Retinal pigment epithelial cell (primary cell): ENCODE data around the gene SLC36A3.
A peak's percentile ranks its signal among the peaks of the same experiment; 100 is the strongest.
"Not testable (repeated sequence)": the region's sequence is repeated elsewhere in the genome, so short reads cannot be mapped to it uniquely, and the experiment has no call there.

ENCODE experiments used
- DNase-seq: peaks from one replicate; pipeline ENCODE4 v3.0.0-alpha.2; 2010; ENCODE audit warnings: low read depth
- H3K4me3 ChIP-seq: 2 replicates; pipeline ENCODE4 v1.5.1; 2011; ENCODE audit warnings: mild to moderate bottlenecking, low read length, control low read depth, moderate library complexity
- CTCF ChIP-seq: conservative IDR thresholded peaks from 2 replicates; pipeline ENCODE4 v1.5.1; 2011; ENCODE audit warnings: low read depth, low read length, control low read depth, inconsistent platforms

SLC36A3 gene

GRCh38 chr5:151239237-151239861 lies 64.2 kb downstream of the SLC36A3 start:
- DNase-seq: no peak
- no peak overlapping the region for H3K4me3 ChIP-seq
- peak; percentile 71 for TF ChIP-seq CTCF

DNA sequence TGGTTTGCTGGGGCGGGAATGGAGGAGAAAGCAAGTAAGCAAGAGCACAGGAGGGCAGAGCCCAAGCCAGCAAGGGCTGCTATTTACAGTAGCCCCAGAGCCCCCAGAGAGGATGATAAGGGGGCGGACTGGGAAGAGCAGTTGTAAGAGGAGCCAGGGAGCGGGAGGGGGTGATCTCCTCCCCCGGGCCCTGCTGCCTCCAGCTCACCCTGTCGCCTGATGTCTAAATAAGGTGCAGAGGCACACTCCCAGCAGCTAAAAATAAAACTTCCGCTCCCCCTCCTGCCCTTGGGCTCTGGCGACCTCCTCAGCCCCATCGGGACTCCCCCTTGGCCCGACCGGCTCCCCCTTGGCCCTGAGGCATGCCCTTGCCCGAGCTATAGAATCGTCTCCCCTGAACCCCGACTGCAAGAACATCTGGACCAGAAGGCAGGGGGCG lies 65.2 kb downstream of the SLC36A3 start:
- DNase-seq: no peak
- no peak for TF ChIP-seq CTCF
- no peak overlapping the region for H3K4me3 ChIP-seq

- H3K4me3 ChIP-seq: no peak overlapping the region
- no peak for DNase-seq
- TF ChIP-seq CTCF: no peak
Measured at GRCh38 chr5:151237685-151238084, 65.9 kb downstream of the SLC36A3 start.

GRCh38 chr5:151236888-151237287 lies 66.7 kb downstream of the SLC36A3 start:
- no peak overlapping the region for H3K4me3 ChIP-seq
- TF ChIP-seq CTCF: no peak
- DNase-seq: no peak

GRCh38 chr5:151235239-151235571 lies 68.4 kb downstream of the SLC36A3 start:
- H3K4me3 ChIP-seq, DNase-seq: not testable (repeated sequence)

DNA sequence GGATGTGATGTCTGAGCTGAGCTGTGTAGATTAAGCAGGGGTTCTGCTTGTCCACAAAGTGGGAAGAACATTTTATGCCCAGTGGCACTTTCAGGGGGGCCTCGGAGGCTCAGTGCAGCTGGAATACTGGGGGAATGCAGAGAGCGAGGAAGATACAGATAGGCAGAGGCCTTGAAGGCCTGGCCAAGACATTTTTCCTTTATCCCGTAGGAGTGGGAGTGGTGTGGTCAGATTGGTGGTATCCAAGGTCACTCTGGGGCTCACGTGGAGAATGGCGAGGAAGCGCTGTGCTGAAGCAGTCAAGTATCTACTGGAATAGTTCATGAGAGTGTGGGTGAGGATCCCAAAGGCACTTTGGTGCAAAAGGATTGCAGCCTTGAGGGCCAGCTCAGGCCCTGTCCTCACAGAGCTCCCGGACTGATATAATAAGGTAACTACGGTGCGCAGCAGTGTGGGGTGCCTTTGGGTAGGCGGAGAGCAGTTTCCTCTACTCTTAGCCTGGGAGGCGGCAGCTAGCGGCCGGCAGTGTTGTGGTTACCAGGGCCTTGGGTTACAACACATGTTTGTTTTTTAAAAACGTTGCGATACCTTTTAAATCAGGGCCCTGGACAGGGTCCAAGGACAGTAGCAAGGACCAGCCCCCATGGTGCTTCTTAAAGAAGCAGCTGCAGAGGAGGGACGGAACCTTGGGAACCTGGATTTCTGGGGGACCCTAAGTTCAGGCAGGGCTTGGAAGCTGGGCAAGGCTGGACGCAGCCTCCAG lies 68.9 kb downstream of the SLC36A3 start:
- no peak for TF ChIP-seq CTCF
- DNase-seq: no peak
- no peak overlapping the region for H3K4me3 ChIP-seq

DNA sequence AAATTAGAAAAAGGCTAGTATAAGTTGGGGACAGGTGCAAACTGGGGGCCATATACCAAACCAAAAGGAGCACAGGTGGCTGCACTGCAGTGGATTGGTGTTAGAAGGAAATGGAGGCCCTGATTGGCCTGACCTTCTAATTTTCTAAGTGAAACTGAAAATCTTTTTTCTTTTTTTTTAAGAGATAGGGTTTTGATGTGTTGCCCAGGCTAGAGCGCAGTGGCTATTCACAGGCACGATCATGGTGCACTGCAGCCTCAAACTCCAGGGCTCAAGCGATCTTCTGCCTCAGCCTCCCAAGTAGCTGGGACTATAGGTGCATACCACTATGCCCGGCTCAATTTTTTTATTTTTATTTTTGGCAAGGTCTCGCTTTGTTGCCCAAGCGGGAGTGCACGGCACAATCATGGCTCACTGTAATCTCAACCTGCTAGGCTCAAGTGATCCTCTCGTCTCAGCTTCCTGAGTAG lies 69.9 kb downstream of the SLC36A3 start:
- DNase-seq: no peak
- H3K4me3 ChIP-seq: no peak overlapping the region
- TF ChIP-seq CTCF: no peak
